Neural cell (in vitro differentiated cells): Measurements from ENCODE around the gene RELN.
"Not testable (repeated sequence)": the region's sequence is repeated elsewhere in the genome, so short reads cannot be mapped to it uniquely, and the experiment has no call there.

Source experiments
- EZH2 ChIP-seq: fragments of 200-600, 300-800 bp; shearing (Covaris generic), sonication (generic); IDR thresholded peaks from 2 replicates; pipeline ENCODE4 v1.6.1; 2014; ENCODE audit warnings: antibody characterized with exemption, low read length, borderline replicate concordance, mild to moderate bottlenecking; ENCODE audit not compliant: insufficient read depth, poor library complexity, severe bottlenecking
- POLR2AphosphoS5 ChIP-seq: IDR thresholded peaks from 2 replicates; pipeline ENCODE4 v1.6.1; 2012
- TF ChIP-seq, protein P1 (sequence below): fragments of 450-650 bp; IDR thresholded peaks from 2 replicates; pipeline ENCODE4 v1.5.1; 2014; ENCODE audit warnings: antibody characterized with exemption, mild to moderate bottlenecking, moderate library complexity; ENCODE audit not compliant: poor library complexity, severe bottlenecking
- TF ChIP-seq, protein P2 (sequence below): IDR thresholded peaks from 2 replicates; pipeline ENCODE4 v1.6.1; 2012; ENCODE audit warnings: borderline replicate concordance

DNA sequence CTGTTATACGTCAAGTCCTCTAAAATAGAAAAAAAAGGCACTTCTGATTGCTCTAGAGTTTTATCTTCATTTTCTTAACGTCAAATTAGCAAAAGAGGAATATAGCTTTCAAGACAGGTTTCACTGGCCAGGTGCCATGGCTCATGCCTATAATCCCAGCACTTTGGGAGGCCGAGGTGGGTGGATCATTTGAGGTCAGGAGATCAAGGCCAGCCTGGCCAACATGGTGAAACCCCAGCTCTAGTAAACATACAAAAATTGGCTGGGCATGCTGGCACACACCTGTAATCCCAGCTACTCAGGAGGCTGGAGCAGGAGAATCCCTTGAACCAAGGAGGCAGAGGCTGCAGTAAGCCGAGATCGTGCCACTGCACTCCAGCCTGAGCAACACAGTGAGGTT lies 173.5 kb downstream of the RELN start:
- TF ChIP-seq, protein P1, sequence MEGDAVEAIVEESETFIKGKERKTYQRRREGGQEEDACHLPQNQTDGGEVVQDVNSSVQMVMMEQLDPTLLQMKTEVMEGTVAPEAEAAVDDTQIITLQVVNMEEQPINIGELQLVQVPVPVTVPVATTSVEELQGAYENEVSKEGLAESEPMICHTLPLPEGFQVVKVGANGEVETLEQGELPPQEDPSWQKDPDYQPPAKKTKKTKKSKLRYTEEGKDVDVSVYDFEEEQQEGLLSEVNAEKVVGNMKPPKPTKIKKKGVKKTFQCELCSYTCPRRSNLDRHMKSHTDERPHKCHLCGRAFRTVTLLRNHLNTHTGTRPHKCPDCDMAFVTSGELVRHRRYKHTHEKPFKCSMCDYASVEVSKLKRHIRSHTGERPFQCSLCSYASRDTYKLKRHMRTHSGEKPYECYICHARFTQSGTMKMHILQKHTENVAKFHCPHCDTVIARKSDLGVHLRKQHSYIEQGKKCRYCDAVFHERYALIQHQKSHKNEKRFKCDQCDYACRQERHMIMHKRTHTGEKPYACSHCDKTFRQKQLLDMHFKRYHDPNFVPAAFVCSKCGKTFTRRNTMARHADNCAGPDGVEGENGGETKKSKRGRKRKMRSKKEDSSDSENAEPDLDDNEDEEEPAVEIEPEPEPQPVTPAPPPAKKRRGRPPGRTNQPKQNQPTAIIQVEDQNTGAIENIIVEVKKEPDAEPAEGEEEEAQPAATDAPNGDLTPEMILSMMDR = not testable (repeated sequence)
- TF ChIP-seq, protein P2, sequence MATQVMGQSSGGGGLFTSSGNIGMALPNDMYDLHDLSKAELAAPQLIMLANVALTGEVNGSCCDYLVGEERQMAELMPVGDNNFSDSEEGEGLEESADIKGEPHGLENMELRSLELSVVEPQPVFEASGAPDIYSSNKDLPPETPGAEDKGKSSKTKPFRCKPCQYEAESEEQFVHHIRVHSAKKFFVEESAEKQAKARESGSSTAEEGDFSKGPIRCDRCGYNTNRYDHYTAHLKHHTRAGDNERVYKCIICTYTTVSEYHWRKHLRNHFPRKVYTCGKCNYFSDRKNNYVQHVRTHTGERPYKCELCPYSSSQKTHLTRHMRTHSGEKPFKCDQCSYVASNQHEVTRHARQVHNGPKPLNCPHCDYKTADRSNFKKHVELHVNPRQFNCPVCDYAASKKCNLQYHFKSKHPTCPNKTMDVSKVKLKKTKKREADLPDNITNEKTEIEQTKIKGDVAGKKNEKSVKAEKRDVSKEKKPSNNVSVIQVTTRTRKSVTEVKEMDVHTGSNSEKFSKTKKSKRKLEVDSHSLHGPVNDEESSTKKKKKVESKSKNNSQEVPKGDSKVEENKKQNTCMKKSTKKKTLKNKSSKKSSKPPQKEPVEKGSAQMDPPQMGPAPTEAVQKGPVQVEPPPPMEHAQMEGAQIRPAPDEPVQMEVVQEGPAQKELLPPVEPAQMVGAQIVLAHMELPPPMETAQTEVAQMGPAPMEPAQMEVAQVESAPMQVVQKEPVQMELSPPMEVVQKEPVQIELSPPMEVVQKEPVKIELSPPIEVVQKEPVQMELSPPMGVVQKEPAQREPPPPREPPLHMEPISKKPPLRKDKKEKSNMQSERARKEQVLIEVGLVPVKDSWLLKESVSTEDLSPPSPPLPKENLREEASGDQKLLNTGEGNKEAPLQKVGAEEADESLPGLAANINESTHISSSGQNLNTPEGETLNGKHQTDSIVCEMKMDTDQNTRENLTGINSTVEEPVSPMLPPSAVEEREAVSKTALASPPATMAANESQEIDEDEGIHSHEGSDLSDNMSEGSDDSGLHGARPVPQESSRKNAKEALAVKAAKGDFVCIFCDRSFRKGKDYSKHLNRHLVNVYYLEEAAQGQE = not testable (repeated sequence)
- not testable (repeated sequence) for TF ChIP-seq EZH2, POLR2AphosphoS5
